Thyroid gland (tissue), 4 donors: ENCODE results near the gene CCDC148.

Source experiments
- POLR2A ChIP-seq, 2 donors: fragments of 450-650 bp; IDR thresholded peaks; one replicate each; pipeline ENCODE4 v1.6.1; 2017; ENCODE audit warnings: antibody characterized with exemption in 2 of 2, mild to moderate bottlenecking in 2 of 2, moderate library complexity in 1 of 2
- TF ChIP-seq, protein P1 (sequence below), 6 experiments: fragments of 200-600 bp in 3 of 6; fragments of 450-650 bp in 3 of 6; sonication (generic) in 3 of 6; IDR thresholded peaks; one replicate each; pipeline ENCODE4 v1.5.1; 2016 to 2019; ENCODE audit warnings: antibody characterized with exemption in 6 of 6, mild to moderate bottlenecking in 2 of 6, inconsistent platforms in 1 of 6, moderate library complexity in 1 of 6

DNA sequence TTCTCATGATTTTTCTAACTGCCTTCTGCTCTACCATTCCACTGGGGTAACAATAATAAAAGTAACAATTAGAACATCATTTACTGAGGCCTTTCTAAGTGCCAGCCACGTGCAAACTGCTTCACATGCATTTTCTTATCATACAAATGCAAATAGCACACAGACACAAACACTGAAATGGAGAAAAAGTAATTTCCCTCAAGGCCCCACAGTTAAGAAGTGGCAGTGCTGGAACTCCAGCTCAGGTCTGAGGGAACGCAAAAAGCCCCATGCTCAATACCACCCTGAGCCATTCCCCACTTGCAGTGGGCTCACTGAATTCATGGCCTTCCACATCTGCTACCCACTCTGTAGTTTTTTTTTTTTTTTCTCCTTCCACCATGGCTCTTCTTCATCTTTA is 214.3 kb downstream of the CCDC148 start:
- TF ChIP-seq, protein P1, sequence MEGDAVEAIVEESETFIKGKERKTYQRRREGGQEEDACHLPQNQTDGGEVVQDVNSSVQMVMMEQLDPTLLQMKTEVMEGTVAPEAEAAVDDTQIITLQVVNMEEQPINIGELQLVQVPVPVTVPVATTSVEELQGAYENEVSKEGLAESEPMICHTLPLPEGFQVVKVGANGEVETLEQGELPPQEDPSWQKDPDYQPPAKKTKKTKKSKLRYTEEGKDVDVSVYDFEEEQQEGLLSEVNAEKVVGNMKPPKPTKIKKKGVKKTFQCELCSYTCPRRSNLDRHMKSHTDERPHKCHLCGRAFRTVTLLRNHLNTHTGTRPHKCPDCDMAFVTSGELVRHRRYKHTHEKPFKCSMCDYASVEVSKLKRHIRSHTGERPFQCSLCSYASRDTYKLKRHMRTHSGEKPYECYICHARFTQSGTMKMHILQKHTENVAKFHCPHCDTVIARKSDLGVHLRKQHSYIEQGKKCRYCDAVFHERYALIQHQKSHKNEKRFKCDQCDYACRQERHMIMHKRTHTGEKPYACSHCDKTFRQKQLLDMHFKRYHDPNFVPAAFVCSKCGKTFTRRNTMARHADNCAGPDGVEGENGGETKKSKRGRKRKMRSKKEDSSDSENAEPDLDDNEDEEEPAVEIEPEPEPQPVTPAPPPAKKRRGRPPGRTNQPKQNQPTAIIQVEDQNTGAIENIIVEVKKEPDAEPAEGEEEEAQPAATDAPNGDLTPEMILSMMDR (IDR thresholded peaks at IDR 0.05): no peak
- TF ChIP-seq POLR2A (IDR thresholded peaks at IDR 0.05): no peak
